Kidney epithelial cell (primary cell): ENCODE data around the gene RAPGEF6. TPM values are rescaled to one million over a fixed set of nuclear protein-coding genes. Genes with fewer than 3 reads are reported as not detected.

Experiments used
- DNase-seq: peaks from one replicate; pipeline ENCODE4 v3.0.0-alpha.2; 2010; ENCODE audit warnings: low read depth
- H3K27me3 ChIP-seq: 2 replicates; pipeline ENCODE4 v1.6.0; 2011; ENCODE audit warnings: low read length; ENCODE audit not compliant: control insufficient read depth, insufficient read depth
- H3K36me3 ChIP-seq: 2 replicates; pipeline ENCODE4 v1.5.1; 2011; ENCODE audit warnings: low read length; ENCODE audit not compliant: control insufficient read depth, insufficient read depth
- H3K4me3 ChIP-seq: 2 replicates; pipeline ENCODE4 v1.5.1; 2011; ENCODE audit warnings: low read depth, mild to moderate bottlenecking, control low read depth, low read length
- CTCF ChIP-seq: IDR thresholded peaks from 2 replicates; pipeline ENCODE4 v1.5.1; 2011; ENCODE audit warnings: mild to moderate bottlenecking, moderate library complexity, low read length, control low read depth, inconsistent platforms; ENCODE audit not compliant: insufficient read depth, poor library complexity, severe bottlenecking
- total RNA-seq: library from RNA; depleted of rRNA; stranded (reverse); fragments of >200 nt; gene quantifications from 2 replicates; pipeline ENCODE4 v1.2.3, GENCODE V29; 2015

The RAPGEF6 gene
- total RNA-seq, 1 donor from 2014 or later: 10.0 TPM

GRCh38 chr5:131587541-131587940, 47.5 kb downstream of the RAPGEF6 start:
- no peak for DNase-seq
- H3K36me3 ChIP-seq: no peaks in the 10 kb centered on the region
- no peak for TF ChIP-seq CTCF
- H3K27me3 ChIP-seq: no peaks in the 10 kb centered on the region
- no peak overlapping the region for H3K4me3 ChIP-seq

GRCh38 chr5:131581702-131582101, 53.3 kb downstream of the RAPGEF6 start:
- TF ChIP-seq CTCF: no peak
- no peak overlapping the region for H3K4me3 ChIP-seq
- no peaks in the 10 kb centered on the region for H3K27me3 ChIP-seq
- DNase-seq: no peak
- H3K36me3 ChIP-seq: no peaks in the 10 kb centered on the region

GRCh38 chr5:131579917-131580671, 54.9 kb downstream of the RAPGEF6 start:
- TF ChIP-seq CTCF: no peak
- no peaks in the 10 kb centered on the region for H3K27me3 ChIP-seq
- no peaks in the 10 kb centered on the region for H3K36me3 ChIP-seq
- no peak overlapping the region for H3K4me3 ChIP-seq
- no peak for DNase-seq

- Histone ChIP-seq H3K27me3 (no peaks in the 10 kb centered on the region), H3K4me3 (no peak overlapping the region), H3K36me3 (no peaks in the 10 kb centered on the region)
- no peak for DNase-seq
- TF ChIP-seq CTCF: no peak
Measured at GRCh38 chr5:131575660-131576227, 59.3 kb downstream of the RAPGEF6 start.

- H3K4me3 ChIP-seq: no peak overlapping the region
- no peak for DNase-seq
- no peaks in the 10 kb centered on the region for H3K36me3 ChIP-seq
- no peak for TF ChIP-seq CTCF
- no peaks in the 10 kb centered on the region for H3K27me3 ChIP-seq
Measured at GRCh38 chr5:131571669-131572168, 63.3 kb downstream of the RAPGEF6 start.
